WTC11 (cell line): ENCODE measurements around the gene PLBD2. TPM values are rescaled to one million over a fixed set of nuclear protein-coding genes. Genes with fewer than 3 reads are reported as not detected.

Experiments
- ATAC-seq: fragments of 200-7000 bp; cut with Tn5 transposase; 2 replicates; pipeline ENCODE4 v1.10.0; 2021; ENCODE audit warnings: mild to moderate bottlenecking, moderate library complexity
- CTCF ChIA-PET: fragments of 300-600 bp; sonication (Branson Sonifier 250); formaldehyde crosslinking; loops from one replicate; lab custom pipeline; 2021; ENCODE audit warnings: antibody characterized with exemption; lab: Charles Lee
- POLR2A ChIA-PET: fragments of 350-600 bp; sonication (Branson Sonifier 250); formaldehyde crosslinking; loops from one replicate; lab custom pipeline; 2021; ENCODE audit warnings: antibody characterized with exemption; lab: Charles Lee
- DNase-seq: peaks from one replicate; pipeline ENCODE4 v3.0.0; 2021; ENCODE audit warnings: low spot score
- H3K27ac Mint-ChIP-seq: 2 replicates; pipeline ENCODE4 v1.8.0; 2021; ENCODE audit warnings: mixed read lengths
- H3K27me3 Mint-ChIP-seq: 2 replicates; pipeline ENCODE4 v1.8.0; 2021; ENCODE audit warnings: low read depth, mild to moderate bottlenecking, moderate library complexity, mixed read lengths
- H3K36me3 Mint-ChIP-seq: 2 replicates; pipeline ENCODE4 v1.8.0; 2021; ENCODE audit warnings: mixed read lengths
- H3K4me1 Mint-ChIP-seq: 2 replicates; pipeline ENCODE4 v1.8.0; 2022; ENCODE audit warnings: mixed read lengths
- H3K4me3 Mint-ChIP-seq: 2 replicates; pipeline ENCODE4 v1.8.0; 2021; ENCODE audit warnings: mild to moderate bottlenecking, moderate library complexity, mixed read lengths
- H3K9me3 Mint-ChIP-seq: 2 replicates; pipeline ENCODE4 v1.8.0; 2021; ENCODE audit warnings: mixed read lengths
- AFF4 ChIP-seq: sonication (generic); formaldehyde crosslinking; IDR thresholded peaks from 2 replicates; pipeline ENCODE4 v1.8.1; 2023; ENCODE audit warnings: mild to moderate bottlenecking, missing genetic modification reagents, borderline replicate concordance
- ERG ChIP-seq: fragments of 250-450 bp; sonication (Bioruptor Pico); IDR thresholded peaks from 2 replicates; pipeline ENCODE4 v1.8.0; 2021; ENCODE audit warnings: mild to moderate bottlenecking
- JUN ChIP-seq: sonication (generic); formaldehyde crosslinking; IDR thresholded peaks from 2 replicates; pipeline ENCODE4 v1.8.0; 2023; ENCODE audit warnings: mild to moderate bottlenecking, missing genetic modification reagents
- NR3C1 ChIP-seq: sonication (generic); formaldehyde crosslinking; conservative IDR thresholded peaks from 2 replicates; pipeline ENCODE4 v1.8.1; 2023; ENCODE audit warnings: low read depth, mild to moderate bottlenecking, missing genetic modification reagents
- OVOL2 ChIP-seq: fragments of 250-450 bp; sonication (Bioruptor Pico); IDR thresholded peaks from 2 replicates; pipeline ENCODE4 v1.9.0; 2021; ENCODE audit warnings: mild to moderate bottlenecking, borderline replicate concordance
- RORB ChIP-seq: fragments of 250-450 bp; sonication (Bioruptor Pico); IDR thresholded peaks from 2 replicates; pipeline ENCODE4 v1.9.0; 2021; ENCODE audit warnings: mild to moderate bottlenecking
- SMAD3 ChIP-seq: sonication (generic); formaldehyde crosslinking; IDR thresholded peaks from 2 replicates; pipeline ENCODE4 v1.8.0; 2022; ENCODE audit warnings: missing genetic modification reagents, mild to moderate bottlenecking, borderline replicate concordance
- SOX15 ChIP-seq: fragments of 250-450 bp; sonication (Bioruptor Pico); IDR thresholded peaks from 2 replicates; pipeline ENCODE4 v1.9.0; 2021; ENCODE audit warnings: mild to moderate bottlenecking
- USF1 ChIP-seq: sonication (generic); formaldehyde crosslinking; IDR thresholded peaks from 2 replicates; pipeline ENCODE4 v1.8.0; 2022; ENCODE audit warnings: mild to moderate bottlenecking, missing genetic modification reagents
- ZNF121 ChIP-seq: sonication (generic); formaldehyde crosslinking; IDR thresholded peaks from 2 replicates; pipeline ENCODE4 v1.8.0; 2023; ENCODE audit warnings: missing genetic modification reagents
- ZNF219 ChIP-seq: sonication (generic); formaldehyde crosslinking; IDR thresholded peaks from 2 replicates; pipeline ENCODE4 v1.8.0; 2023; ENCODE audit warnings: missing genetic modification reagents, mild to moderate bottlenecking, borderline replicate concordance
- total RNA-seq: library from RNA; stranded (reverse); gene quantifications from 3 replicates; pipeline ENCODE4 v1.2.3, GENCODE V29; 2021
- TF ChIP-seq, protein P1 (sequence below): sonication (generic); formaldehyde crosslinking; IDR thresholded peaks from 2 replicates; pipeline ENCODE4 v1.8.0; 2022; ENCODE audit warnings: mild to moderate bottlenecking, missing genetic modification reagents

The PLBD2 gene
- total RNA-seq, 1 experiment from 2014 or later, result 34.8 TPM

DNA sequence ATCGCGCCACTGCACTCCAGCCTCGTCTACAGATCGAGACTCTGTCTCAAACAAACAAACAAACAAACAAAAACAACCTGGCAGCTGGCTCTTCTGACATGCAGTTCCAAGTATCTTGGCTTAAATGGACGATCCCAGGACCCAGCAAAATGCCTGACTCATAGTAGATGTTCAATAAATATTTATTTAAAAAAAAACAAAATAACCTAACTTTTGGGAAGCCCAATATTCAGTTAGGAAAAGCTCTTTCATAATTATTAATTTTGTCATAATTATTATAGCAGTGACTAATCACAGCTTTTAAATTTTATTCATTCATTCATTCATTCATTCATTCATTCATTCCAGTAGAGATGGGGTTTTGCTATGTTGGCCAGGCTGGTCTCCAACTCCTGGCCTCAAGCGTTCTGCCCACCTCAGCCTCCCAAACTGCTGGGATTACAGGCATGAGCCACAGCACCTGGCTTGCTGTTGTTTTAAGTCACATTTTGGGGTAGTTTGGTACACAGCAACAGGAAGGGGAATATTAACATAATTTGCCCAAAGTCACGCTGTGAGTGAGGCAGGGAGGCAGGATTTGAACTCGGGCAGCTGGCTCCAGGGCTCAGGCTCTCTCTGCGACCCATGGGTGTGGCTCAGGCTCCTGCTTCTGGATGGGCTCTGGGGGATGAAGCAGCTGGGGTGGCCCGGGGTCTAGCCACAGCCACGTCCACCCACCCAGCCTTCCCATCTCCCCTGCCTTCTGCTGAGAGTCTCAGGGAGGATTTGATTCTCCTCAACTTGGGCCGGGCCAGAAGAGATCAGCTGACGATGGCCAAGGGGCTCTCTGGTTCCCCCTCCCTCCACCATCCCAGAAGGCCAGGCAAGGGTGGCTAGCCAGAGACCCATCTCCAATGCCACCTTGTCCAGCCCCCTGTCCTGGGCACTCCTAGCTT is 42.9 kb downstream of the PLBD2 start:
- TF ChIP-seq OVOL2 (CRISPR knock-in tag) (no peak), ZNF121 (CRISPR knock-in tag) (0 out of 2 replicates have a peak, but pooled peaks have one; percentile 18)
- Mint-ChIP-seq H3K4me1 (peaks cover 22% of the 10 kb centered on the region), H3K36me3 (no peaks in the 10 kb centered on the region), H3K27ac (no peak overlapping the region), H3K4me3 (no peak overlapping the region), H3K9me3 (no peaks in the 10 kb centered on the region), H3K27me3 (no peaks in the 10 kb centered on the region)
- POLR2A ChIA-PET, result no interaction called here
- DNase-seq (no peak), ATAC-seq (no peak)
- CTCF ChIA-PET, result interaction anchor here (1.6 kb wide), 1 partner anchor 24 kb away, joined by 6 read pairs; no protein-coding TSS in a partner anchor

DNA sequence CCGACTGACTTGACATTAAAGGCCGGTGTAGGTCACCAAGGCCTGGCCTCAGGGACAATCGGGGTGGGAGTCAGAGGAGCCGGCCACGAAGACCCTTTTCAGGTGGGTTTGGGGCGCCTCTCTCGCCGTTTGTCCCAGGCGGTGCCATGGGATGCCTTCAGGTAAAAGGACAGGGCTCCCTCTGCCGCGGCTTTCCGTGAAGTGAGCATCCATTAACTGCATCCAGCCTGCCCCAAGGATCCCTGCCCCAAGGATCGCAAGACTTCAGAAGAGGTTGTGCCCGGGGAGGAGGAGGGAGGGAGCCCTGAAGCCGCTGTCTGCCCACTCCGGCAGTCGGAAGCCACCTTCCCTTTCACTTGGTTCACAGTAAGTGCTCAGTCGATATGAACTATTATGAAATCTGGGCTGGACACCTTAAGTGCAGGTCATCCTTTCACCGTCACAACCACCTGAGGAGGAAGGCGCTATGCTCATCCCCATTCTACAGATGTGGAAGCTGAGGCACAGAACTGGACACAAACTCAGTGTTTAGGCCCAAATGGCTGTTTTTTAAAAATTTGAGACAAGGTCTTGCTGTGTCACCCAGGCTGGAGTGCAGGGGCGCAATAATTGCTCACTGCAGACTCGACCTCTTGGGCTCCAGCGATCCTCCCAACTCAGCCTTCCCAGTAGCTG is 44.3 kb downstream of the PLBD2 start:
- H3K9me3 Mint-ChIP-seq, result no peaks in the 10 kb centered on the region
- H3K36me3 Mint-ChIP-seq, result no peaks in the 10 kb centered on the region
- CTCF ChIA-PET, result interaction anchor here (1.6 kb wide), 1 partner anchor 23 kb away, joined by 6 read pairs; no protein-coding TSS in a partner anchor
- no peak overlapping the region for H3K4me3 Mint-ChIP-seq
- no peak for TF ChIP-seq ZNF219 (CRISPR knock-in tag)
- TF ChIP-seq SMAD3 (CRISPR knock-in tag), result no peak
- TF ChIP-seq, protein P1, sequence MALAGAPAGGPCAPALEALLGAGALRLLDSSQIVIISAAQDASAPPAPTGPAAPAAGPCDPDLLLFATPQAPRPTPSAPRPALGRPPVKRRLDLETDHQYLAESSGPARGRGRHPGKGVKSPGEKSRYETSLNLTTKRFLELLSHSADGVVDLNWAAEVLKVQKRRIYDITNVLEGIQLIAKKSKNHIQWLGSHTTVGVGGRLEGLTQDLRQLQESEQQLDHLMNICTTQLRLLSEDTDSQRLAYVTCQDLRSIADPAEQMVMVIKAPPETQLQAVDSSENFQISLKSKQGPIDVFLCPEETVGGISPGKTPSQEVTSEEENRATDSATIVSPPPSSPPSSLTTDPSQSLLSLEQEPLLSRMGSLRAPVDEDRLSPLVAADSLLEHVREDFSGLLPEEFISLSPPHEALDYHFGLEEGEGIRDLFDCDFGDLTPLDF (CRISPR knock-in tag), result no peak
- no peak for TF ChIP-seq NR3C1 (CRISPR knock-in tag)
- no peak for TF ChIP-seq SOX15
- no peak for TF ChIP-seq USF1 (CRISPR knock-in tag)
- TF ChIP-seq JUN (CRISPR knock-in tag), result no peak
- no peak for TF ChIP-seq ERG (CRISPR knock-in tag)
- no peak for TF ChIP-seq AFF4
- no peak for TF ChIP-seq RORB (CRISPR knock-in tag)
- ATAC-seq (no peak), DNase-seq (no peak)
- H3K4me1 Mint-ChIP-seq, result peaks cover 22% of the 10 kb centered on the region
- no peak overlapping the region for H3K27ac Mint-ChIP-seq
- POLR2A ChIA-PET, result no interaction called here
- H3K27me3 Mint-ChIP-seq, result no peaks in the 10 kb centered on the region
